ENCODE data around the gene TOM1L1.

DNA sequence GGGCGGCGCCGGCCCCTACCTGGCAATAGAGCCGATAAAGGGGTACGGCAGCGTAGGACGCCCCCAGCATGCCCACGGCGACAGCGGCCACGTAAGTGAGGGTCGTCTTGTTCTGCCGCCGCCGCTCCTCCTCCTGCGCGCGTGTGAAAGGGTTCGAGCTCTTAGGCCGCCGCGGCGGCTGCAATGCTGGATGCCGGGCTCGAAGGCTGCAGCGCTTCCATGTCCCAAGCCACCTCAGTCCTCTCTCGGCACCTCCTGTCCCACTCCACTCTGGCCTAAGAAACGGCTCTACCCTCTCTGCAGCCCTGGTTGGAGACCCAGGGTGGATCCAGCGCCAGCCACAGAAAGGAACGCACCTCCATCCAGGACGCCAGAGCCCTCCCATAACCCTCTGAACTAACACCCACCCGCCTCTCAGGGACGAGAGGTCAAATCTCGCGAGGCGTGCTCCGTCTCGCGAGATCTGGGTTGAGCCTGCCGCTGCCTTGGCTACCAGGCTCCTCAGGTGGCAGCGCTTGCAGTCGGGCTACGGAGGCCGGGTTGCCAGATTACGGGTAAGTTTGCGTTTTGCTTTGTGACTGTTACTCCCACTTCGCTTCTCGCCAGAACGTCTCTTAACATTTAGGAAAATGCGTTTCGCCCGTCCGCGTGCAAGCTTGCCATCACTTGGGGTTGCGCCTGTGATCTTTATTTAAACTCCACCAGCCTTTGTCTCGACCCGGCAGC is 67.8 kb downstream of the TOM1L1 start, which contains the start of the genes COX11 and STXBP4:
- TF ChIP-seq, protein P1, sequence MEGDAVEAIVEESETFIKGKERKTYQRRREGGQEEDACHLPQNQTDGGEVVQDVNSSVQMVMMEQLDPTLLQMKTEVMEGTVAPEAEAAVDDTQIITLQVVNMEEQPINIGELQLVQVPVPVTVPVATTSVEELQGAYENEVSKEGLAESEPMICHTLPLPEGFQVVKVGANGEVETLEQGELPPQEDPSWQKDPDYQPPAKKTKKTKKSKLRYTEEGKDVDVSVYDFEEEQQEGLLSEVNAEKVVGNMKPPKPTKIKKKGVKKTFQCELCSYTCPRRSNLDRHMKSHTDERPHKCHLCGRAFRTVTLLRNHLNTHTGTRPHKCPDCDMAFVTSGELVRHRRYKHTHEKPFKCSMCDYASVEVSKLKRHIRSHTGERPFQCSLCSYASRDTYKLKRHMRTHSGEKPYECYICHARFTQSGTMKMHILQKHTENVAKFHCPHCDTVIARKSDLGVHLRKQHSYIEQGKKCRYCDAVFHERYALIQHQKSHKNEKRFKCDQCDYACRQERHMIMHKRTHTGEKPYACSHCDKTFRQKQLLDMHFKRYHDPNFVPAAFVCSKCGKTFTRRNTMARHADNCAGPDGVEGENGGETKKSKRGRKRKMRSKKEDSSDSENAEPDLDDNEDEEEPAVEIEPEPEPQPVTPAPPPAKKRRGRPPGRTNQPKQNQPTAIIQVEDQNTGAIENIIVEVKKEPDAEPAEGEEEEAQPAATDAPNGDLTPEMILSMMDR (IDR thresholded peaks at IDR 0.05; ENCODE audit: low read length), result no peak; the same call in 1 of the 2 replicates
- no peak for TF ChIP-seq EZH2 (IDR thresholded peaks at IDR 0.05; ENCODE audit: borderline replicate concordance, low read length)
